HL-60 (cell line): ENCODE measurements around the gene IFI6.

Source experiments
- DNase-seq, 2 experiments: peaks; one replicate each; pipeline ENCODE4 v3.0.0-alpha.2; 2010 to 2020; ENCODE audit warnings: low read depth in 1 of 2, low spot score in 1 of 2
- H3K27ac ChIP-seq: fragments of 250-450 bp; sonication (Bioruptor Pico); replicated peaks from 2 replicates; pipeline ENCODE4 v1.5.1; 2020; ENCODE audit warnings: mild to moderate bottlenecking, moderate library complexity
- H3K27me3 ChIP-seq: fragments of 250-450 bp; sonication (Bioruptor Pico); 2 replicates; pipeline ENCODE4 v1.5.1; 2021; ENCODE audit warnings: mild to moderate bottlenecking, moderate library complexity; ENCODE audit not compliant: insufficient read depth, poor library complexity, severe bottlenecking
- H3K4me3 ChIP-seq: replicated peaks from 2 replicates; pipeline ENCODE4 v1.5.1; 2011; ENCODE audit warnings: mild to moderate bottlenecking, control low read depth, low read length; ENCODE audit not compliant: insufficient read depth
- CTCF ChIP-seq: IDR thresholded peaks from one replicate; pipeline ENCODE4 v1.5.1; 2011; ENCODE audit warnings: low read length, control low read depth, inconsistent platforms; ENCODE audit not compliant: insufficient read depth
- GABPA ChIP-seq: IDR thresholded peaks from 2 replicates; pipeline ENCODE4 v1.6.1; 2012; ENCODE audit warnings: low read depth
- POLR2AphosphoS5 ChIP-seq: IDR thresholded peaks from 2 replicates; pipeline ENCODE4 v1.6.1; 2012; ENCODE audit warnings: low read depth
- REST ChIP-seq: IDR thresholded peaks from 2 replicates; pipeline ENCODE4 v1.6.1; 2012; ENCODE audit warnings: low read depth; ENCODE audit not compliant: insufficient replicate concordance
- SPI1 ChIP-seq: IDR thresholded peaks from 2 replicates; pipeline ENCODE4 v1.6.1; 2012; ENCODE audit warnings: low read depth, mild to moderate bottlenecking, borderline replicate concordance

Gene IFI6

GRCh38 chr1:27668808-27669723, 2.9 kb downstream of the IFI6 start:
- DNase-seq = peak in 1 of 2 experiments; percentile 78
- TF ChIP-seq CTCF = peak; percentile 94
- TF ChIP-seq POLR2AphosphoS5 = no peak
- Histone ChIP-seq H3K27me3 (no peaks in the 10 kb centered on the region), H3K4me3 (no peak overlapping the region; the same call in 1 of the 2 replicates), H3K27ac (no peak overlapping the region)

GRCh38 chr1:27668121-27668807, 3.7 kb downstream of the IFI6 start:
- Histone ChIP-seq H3K27ac (no peak overlapping the region), H3K27me3 (no peaks in the 10 kb centered on the region), H3K4me3 (no peak overlapping the region)
- TF ChIP-seq REST (no peak), CTCF (no peak), GABPA (no peak), SPI1 (no peak), POLR2AphosphoS5 (no peak)
- DNase-seq = no peak

GRCh38 chr1:27666791-27667254, 5.2 kb downstream of the IFI6 start:
- no peaks in the 10 kb centered on the region for H3K27me3 ChIP-seq
- no peak overlapping the region for H3K4me3 ChIP-seq
- H3K27ac ChIP-seq = no peak overlapping the region
- TF ChIP-seq CTCF (no peak), GABPA (no peak), REST (no peak), SPI1 (no peak), POLR2AphosphoS5 (no peak)
- DNase-seq = peak in 1 of 2 experiments; percentile 39
